Neural progenitor cell (in vitro differentiated cells): ENCODE data around the gene TACC3.

Source experiments
- CTCF ChIP-seq: fragments of 200-600 bp; sonication (generic); IDR thresholded peaks from 2 replicates; pipeline ENCODE4 v1.5.1; 2017; ENCODE audit warnings: antibody characterized with exemption, mild to moderate bottlenecking
- EZH2 ChIP-seq: fragments of 200-600 bp; sonication (generic); IDR thresholded peaks from 2 replicates; pipeline ENCODE4 v1.6.1; 2017; ENCODE audit warnings: antibody characterized with exemption, mild to moderate bottlenecking, moderate library complexity

GRCh38 chr4:1771555-1772305 is 50.4 kb downstream of the TACC3 start:
- TF ChIP-seq EZH2: no peak
- TF ChIP-seq CTCF: no peak
